Hematopoietic multipotent progenitor cell treated with erythropoietin and hydrocortisone succinate and interleukin-3 and kit ligand, for 15 days (in vitro differentiated cells): ENCODE data around the gene SUMF1.

Experiments
- DNase-seq: peaks from one replicate; pipeline ENCODE4 v3.0.0-alpha.2; 2015; ENCODE audit warnings: low spot score

Gene SUMF1

GRCh38 chr3:4413467-4413866 lies 53.6 kb downstream of the SUMF1 start:
- DNase-seq: no peak

- no peak for DNase-seq
These were observed 55.2 kb downstream of the SUMF1 start for GRCh38 chr3:4411833-4412232.

GRCh38 chr3:4411236-4411635 lies 55.8 kb downstream of the SUMF1 start:
- no peak for DNase-seq

- no peak for DNase-seq
These were observed 56.5 kb downstream of the SUMF1 start for GRCh38 chr3:4410606-4411005.

- DNase-seq: peak; percentile 16
These were observed 57.0 kb downstream of the SUMF1 start for GRCh38 chr3:4409971-4410573.

GRCh38 chr3:4409415-4409814 lies 57.7 kb downstream of the SUMF1 start:
- DNase-seq: peak; percentile 76

- peak; percentile 33 for DNase-seq
These were observed 58.1 kb downstream of the SUMF1 start for GRCh38 chr3:4408958-4409357.

- no peak for DNase-seq
These were observed 59.1 kb downstream of the SUMF1 start for GRCh38 chr3:4407941-4408340.

GRCh38 chr3:4406746-4407568 lies 60.1 kb downstream of the SUMF1 start:
- DNase-seq: no peak

- DNase-seq: no peak
These were observed 62.2 kb downstream of the SUMF1 start for GRCh38 chr3:4404881-4405280.

GRCh38 chr3:4401441-4401840 lies 65.6 kb downstream of the SUMF1 start:
- no peak for DNase-seq

GRCh38 chr3:4399476-4399875 lies 67.6 kb downstream of the SUMF1 start:
- DNase-seq: no peak

- DNase-seq: no peak
These were observed 68.2 kb downstream of the SUMF1 start for GRCh38 chr3:4398941-4399245.

GRCh38 chr3:4398120-4398940 lies 68.7 kb downstream of the SUMF1 start:
- no peak for DNase-seq

- DNase-seq: no peak
These were observed 69.6 kb downstream of the SUMF1 start for GRCh38 chr3:4397466-4397865.

- no peak for DNase-seq
These were observed 70.5 kb downstream of the SUMF1 start for GRCh38 chr3:4396542-4396941.

GRCh38 chr3:4396006-4396405 lies 71.1 kb downstream of the SUMF1 start:
- DNase-seq: no peak

- DNase-seq: no peak
These were observed 71.6 kb downstream of the SUMF1 start for GRCh38 chr3:4395448-4395847.

GRCh38 chr3:4394567-4394966 lies 72.5 kb downstream of the SUMF1 start:
- no peak for DNase-seq

- no peak for DNase-seq
These were observed 73.0 kb downstream of the SUMF1 start for GRCh38 chr3:4394048-4394447.

GRCh38 chr3:4392992-4393391 lies 74.1 kb downstream of the SUMF1 start:
- DNase-seq: no peak

- no peak for DNase-seq
These were observed 79.6 kb downstream of the SUMF1 start for GRCh38 chr3:4387210-4388204.
